T-helper 1 cell (primary cell): ENCODE results near the gene IGSF21.

Experiments used
- DNase-seq, 5 donors: peaks; one replicate each; pipeline ENCODE4 v3.0.0-alpha.2; 2012 to 2020

Gene IGSF21

DNA sequence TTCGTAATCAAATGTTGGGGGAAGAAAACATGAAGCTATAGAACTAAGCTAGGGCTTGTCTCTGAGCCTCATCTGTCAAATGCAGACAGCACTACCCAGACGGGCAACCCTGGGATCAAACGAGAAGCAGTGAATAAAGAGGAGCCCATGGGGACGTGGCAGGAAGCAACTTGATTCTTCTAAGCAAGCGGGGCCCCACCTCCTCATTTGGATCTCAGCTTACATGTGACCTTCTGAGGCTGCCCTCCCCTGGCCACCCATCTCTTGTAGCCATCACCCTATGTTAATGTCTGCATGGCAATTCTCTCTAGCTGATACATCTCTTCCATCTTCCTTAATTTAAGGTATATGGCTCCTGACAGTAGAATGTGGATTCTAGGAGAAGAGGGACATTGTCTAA, 171.3 kb downstream of the IGSF21 start:
- no peak for DNase-seq

DNA sequence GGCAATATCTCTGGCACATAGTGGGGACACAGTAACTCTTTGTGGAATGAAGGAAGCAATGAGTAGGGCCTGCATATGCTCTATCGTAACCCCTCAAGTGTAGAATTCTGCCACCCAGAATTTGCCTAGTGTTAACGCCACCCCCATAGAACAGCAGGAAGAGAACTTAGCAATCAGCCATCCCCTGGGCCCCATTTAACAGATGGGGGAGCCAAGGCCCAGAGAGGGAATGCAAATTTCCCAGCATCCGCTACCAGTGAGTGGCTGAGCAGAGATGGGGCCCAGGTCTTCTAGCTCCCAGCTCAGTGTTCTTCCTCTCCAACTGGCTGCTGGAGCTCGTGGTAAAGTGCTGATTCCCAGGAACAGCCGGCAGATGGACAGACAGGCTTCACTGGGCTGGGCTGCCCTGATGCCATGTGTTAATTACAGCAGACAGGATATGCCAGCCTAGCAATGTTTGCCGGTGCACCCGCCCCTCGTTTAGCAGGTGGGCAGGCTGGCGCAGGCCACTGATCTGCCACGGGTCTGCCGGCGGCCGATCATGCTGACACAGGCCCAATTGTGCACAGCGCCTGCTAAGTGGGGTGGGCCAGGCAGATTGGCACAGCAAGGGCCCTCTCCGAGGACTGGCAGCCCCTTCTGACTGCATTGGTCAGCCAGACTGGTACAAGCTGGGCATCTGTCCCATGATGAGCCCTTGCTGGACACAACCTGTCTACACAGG, 171.9 kb downstream of the IGSF21 start:
- no peak for DNase-seq

DNA sequence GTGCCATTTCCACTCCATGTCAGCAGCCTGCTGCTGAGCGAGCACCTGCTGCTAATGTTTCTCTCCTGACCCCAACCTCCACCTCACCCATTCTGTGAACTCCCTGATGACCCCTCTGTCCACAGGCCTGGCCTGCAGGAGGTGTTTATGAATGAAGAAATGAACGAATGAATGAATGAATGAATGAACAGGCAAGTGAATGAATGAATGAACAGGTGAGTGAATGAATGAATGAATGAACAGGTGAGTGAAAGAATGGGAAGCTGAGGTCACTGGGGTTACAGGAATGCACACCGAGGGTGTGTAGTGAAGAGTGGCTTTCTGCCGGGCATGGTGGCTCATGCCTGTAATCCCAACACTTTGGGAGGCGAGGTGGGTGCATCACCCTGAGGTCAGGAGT, 173.4 kb downstream of the IGSF21 start:
- no peak for DNase-seq

DNA sequence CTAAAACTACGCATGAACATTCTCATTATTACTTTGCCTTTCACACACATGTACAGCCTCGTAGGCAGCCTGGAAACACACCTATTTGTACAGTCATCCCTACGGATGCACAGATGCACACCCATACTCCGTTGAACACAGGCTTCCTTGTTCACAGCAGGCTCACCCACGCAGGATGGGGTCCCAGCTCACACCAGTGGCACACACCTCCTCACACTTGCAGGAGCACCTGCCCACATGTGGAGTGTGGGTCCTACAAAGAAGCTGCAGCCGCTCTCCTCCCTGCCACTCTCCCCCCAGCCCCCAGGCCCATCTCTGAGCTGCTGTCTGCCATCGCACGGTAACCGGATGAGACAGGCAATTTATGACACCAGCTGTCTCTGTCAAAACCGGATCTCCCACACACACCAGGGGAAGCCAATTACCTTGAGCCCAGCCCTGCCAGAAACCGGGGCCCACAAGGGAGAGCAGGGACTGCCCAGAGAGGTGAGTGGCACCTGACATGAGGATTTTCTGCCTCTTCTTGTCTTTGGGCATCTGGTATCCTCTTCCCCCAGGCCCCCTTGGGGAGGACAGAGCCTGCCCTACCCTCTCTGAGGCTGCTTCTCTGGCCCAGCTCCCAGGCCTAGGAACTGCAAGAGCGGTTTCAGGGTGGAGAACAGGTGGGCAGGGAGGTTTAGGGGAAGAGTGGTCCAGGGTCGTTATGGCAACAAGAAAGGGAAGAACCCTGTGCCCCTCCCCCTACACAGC, 175.4 kb downstream of the IGSF21 start:
- DNase-seq: no peak

DNA sequence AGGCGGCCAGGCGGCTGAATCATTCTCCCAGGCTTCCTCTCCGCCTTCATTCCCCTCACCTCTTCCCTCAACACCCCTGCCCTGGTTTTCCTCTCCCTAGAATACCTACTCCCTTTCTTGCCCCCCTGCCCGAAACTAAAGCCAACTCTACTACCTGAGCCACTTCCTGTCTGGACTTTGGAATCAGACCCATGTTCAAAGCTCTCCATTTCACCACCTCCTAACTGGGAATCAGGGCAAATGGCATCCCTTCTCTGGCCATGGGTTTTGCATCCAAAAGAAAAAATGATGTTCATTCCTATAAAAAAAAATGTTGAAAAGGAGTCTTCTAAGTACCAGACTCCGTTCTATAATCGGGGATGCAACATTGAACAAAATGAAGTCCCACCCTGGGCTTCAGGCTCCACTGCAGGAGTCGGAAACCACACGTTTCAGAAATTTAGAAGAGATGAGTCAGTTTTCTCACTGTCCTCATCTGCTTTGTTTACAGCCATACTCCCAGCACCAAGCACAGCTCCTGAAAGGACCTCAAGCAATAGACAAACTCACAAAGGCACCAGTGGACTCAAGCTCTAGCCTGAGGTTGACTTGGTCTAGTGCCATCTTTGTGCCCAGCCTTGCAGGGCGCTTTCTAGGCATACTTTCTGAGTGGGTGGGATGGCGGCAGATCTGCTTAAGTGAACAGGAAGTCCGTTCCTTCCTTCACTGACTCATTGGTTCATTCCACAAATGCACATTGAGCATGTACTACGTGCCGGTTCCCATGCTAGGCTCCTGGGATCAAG, 176.2 kb downstream of the IGSF21 start:
- DNase-seq: no peak

DNA sequence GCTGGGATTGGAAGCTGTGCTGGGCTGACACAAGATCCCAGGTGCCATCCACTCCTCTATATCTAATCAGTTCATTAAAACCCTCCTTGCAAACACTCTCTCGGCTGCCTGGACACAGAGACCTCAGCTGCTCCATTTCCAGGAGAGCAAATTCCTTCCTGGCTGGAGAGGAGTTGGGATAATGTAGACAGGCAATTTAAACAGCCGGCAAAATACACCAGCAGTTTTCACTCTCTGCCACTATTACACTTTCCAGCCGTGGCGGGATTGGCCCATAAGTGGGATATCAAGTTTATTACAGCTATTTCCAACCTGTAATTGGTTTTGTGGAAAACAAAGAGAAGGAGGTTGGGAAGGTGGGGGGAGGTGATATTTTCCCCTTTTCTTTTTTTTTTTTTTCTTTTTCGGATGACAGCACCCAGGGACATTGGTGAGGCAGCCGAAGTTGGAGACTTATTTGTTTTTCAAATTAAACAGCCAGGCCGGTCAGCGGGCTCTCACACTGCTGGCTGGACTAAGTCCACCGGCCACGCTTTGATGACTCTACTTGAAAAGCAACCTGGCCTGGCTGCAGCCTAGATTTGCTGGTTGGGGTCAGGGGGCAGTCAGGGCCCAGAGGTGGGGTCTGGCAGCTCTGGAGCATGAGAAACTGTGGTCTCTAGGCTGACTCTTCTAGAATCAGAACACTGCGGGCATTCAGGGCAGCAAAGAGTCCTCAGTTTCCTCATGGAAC, 177.4 kb downstream of the IGSF21 start:
- no peak for DNase-seq

DNA sequence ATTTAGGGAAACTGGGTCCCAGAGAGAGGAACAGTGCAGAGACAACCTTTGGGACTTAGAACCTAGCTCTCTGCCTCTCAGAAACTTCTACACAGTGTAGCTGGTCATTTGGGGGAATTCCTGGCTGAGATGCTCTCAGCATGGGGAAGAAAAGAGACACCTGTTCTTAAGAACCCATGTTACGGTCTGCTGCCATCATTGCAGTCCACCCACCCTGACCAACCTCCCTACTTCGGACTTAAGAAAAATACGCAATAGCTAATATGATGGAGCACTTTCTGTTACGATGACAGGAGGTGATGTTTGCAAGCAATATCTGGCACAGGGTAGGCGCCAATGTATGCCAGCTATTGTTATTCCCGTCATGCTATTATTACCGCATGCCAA, 177.9 kb downstream of the IGSF21 start:
- no peak for DNase-seq

DNA sequence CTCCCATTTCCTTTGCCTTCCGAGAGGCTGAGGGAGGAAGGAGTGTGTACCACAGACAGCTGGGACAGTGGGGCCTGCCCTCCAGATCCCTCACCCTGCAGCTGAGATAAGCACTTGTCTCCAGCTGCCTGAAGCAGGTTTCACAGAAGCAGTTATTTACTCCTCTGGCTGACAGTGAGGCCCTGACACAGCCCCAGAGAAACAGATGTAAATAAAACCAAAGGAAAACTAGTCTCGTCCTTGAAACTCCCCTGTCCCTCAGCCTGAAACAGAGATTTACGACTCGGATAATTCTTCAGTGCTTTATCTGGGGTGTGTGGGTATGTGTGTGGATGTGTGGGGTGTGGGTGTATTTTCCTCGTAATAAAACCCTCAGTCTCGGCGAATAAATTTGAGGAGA, 181.1 kb downstream of the IGSF21 start:
- DNase-seq: no peak

DNA sequence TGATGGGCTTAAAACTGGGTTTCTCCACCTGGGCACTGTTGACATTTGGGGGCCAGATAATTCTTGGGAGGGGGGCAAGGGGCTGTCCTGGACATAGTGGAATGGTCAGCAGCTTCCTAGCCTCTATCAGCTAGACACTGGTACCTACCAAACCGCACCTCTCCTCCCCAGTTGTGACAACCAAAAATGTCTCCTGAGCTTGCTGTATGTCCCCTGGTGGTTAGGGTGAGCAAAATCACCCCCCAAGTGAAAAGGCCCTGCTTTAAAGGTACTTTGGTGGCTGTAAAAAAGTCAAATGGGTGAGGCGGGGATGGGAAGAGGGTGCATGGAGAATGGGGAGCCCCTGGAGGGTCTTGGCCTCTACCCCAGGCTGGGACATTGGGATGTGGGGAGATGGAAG, 182.0 kb downstream of the IGSF21 start:
- DNase-seq: no peak

DNA sequence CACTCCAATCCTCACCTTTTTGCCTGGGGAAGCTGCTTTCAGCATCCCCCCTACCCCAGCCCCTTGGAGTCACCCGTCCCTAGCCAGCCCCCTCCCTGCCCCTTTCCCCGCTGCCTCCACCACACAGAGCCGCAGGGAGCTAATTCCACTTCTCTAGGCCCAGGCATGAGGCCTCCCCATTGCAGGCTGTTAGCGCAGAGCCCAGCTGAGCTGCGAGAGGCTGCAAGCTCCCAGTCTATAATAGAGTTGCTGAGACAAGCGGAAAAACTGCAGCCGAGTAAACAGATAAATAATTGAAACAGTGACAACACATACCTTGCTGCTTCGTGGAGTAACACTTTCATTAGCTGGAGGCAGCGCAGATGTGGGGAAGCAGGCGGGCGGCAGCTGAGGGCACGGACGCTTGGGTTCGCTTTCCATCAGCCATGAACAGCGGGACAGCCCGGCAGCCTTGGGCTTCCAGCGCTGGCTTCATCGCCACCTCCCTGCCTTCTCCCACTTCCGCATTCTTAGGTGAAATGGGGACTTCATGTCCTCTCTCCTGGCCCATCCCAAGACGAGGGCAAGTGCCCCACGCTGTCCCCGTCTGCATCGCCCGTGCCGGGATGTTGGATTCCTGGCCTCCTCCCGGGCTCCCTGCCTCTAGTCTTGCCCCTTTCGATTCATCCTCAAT, 183.3 kb downstream of the IGSF21 start:
- DNase-seq: no peak

DNA sequence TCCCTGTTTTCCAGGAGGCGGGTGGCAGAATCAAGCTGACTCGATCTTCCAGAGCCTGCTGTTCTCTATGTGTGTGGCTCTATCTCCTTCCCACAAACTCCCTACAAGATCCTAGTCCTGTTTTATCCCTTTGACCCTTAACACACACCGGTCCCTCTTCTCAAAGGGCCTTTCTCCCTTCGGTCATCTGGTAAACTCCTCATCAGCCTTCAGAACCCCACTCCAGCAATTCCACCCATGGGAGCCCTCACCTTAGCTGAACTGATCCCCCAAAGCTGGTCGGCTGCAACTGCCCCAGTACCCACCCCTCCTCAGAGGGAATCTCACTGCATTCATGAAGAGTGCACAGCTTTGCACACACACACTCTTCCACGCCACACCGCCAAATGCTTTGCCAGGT, 184.9 kb downstream of the IGSF21 start:
- DNase-seq: no peak

DNA sequence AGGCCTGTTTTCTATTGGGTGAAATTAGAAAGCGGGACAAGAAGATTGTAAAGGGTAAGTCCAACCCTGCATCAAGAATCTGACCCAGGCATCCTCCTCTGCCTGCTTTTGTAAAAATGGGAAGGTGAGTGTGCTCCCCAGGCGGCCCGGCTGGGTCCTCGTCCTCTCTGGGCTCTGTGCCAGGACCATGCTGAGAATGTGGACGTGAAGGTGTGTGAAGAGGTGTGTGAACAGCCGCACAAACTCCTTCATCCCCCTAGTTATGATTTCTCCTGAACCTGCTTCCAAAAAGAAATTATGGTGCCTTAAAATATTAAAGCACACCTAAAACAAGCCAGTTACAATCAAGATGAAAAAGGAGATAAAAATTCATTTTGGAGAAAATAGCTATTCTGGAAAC, 185.7 kb downstream of the IGSF21 start:
- no peak for DNase-seq

DNA sequence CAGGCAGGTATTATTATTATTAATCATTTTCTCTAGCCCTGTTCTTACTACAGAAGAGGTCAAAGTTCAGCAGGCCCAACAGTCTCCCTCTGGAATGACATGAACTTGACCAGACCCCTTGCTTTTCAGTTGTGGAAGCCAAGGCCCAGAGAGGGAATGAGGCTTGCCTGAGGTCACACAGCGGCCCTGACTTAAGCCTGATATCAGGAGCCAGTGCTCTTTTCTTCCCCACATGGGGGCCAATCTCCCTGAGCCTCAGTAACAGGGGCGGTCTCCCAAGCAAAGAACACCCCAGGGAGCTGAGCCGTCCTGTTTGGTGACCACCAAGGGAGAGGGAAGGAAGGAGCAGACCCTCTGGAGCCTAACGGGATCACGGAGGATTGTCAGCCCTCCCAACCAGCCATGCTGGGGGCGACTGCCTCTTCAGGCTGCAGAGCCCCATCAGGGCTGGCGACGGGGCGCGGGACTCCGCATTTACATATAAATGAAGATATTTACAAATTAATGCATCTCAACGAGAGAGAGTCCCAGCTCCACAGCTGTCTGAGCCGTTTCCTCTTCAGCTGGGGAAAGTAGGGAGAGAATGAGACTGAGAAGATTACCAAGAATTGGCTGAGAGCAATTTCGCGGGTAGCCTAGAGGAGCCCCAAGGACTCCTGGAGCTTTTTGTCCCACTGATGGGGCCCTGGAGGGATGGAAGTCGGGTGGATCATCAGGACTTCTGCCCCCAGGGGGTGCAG, 187.0 kb downstream of the IGSF21 start:
- no peak for DNase-seq

DNA sequence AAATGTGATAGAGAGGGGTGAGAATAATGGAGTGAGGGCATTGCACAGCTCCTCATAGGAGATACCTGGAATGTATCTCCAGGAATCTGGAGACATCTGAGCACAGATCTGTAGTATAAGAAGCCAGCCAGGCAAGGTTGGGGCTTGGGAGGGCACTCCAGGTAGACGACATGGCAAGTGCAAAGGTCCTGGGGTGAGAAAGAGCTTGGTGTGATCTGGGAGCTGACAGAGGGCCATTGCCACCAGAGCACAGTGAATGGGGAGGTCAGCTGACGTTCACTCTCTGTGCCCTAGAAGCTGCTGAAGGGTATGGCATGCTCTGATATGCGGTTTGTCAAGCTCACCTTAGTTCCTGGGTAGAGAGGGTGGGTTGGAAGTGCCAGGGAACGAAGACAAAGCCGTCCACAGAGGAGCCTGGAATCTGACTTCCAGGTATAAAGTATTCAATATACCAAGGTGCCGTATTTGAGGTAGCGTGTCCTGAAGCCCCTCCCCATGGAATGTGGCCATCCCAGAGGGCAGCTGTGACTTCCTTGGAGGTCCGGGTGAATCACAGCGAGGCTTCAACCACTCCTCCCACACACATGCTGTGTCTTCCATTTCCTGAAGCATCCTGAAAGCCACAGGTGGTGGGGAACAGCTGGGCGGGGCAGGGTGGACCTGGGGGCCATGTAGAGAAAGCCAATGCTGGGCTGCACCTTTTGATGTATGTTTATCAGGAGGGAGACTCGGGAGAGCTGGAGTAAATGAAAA, 190.5 kb downstream of the IGSF21 start:
- DNase-seq: no peak

DNA sequence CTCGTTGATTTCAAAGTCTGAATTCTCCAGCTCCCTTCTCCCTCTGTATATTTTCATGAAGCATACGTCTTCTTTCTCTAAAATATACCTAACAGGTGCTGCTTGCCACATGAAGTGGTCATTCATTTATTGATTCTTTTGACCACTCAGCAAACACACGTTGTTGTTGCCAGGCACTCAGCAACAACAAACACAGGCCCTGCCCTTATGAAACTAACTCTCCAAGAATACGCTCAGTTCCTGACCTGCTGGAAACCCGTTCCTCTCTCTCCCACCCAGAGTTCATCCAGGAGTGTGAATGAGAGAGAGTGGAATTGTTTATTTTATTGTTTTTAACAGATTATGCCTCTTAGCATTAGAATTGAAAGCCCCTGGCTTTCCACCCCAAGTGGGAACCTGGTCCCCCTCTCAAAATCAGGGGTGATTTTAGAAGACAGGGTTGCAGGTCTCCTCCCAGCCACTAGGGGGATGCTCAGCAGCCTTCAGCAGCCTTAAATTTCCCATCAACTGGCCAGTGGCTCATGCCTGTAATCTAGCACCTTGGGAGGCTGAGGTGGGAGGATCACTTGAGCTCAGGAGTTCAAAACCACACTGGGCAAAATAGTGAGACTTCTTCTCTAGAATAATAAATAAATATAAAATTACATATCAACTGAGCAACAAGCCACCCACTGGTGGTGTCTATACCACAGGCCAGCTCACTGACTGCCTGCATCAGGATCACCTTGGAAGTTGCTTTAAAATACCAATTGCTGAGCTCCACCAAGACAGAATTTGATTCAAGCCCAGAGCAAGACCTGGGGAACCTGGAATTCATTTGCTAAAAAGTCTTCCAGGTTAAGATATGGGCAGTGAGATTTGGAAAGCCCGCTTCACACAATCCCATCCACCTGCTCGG, 192.1 kb downstream of the IGSF21 start:
- DNase-seq: no peak

DNA sequence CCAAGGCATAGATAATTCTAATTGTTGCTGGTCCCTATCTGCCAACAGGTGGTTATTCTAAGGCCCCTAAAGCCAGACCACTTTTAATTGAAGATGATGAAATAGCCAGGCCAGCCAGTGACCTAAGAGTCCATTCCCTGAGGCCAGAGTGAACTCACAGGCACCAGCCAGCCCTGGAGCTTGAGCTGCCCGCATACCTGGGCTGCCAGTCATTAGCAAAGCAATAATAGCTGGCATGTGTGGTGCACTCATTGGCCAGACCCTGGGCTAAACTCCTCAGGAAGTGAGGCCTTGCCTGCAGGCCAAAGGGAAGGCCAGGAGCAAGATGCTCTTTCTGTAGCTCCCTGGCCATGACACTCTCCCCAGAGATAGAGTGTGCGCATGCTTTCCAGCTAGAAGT, 192.8 kb downstream of the IGSF21 start:
- no peak for DNase-seq

DNA sequence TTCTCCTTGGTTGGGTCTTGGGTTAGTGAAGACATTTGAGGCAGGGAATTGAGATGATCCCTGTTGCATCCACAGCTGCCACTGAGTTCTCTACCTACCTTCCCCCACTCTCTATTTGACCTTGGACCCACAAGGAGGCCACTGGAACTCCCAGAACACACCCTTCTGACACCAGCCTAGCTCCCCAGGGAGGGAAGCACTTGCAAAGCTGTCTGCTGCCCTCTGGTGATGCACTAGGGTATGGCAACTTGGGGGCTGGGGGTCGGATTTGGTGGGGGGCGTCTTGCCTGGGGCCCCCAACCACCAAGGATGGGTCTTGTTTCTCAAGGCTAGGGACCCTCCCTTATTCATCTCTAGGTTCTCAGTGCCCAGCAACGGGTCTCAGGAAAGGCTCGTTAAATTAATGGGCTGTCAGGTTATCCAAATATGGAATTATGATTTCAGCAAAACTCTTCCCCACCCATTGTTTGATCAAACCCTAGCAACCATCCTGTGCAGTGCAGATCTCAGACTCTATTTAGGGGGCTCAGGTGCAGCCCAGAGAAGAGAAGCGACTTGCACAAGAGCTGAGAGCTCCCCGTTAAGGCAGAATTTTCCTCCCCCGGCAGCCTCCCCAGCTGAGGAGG, 195.3 kb downstream of the IGSF21 start:
- no peak for DNase-seq

DNA sequence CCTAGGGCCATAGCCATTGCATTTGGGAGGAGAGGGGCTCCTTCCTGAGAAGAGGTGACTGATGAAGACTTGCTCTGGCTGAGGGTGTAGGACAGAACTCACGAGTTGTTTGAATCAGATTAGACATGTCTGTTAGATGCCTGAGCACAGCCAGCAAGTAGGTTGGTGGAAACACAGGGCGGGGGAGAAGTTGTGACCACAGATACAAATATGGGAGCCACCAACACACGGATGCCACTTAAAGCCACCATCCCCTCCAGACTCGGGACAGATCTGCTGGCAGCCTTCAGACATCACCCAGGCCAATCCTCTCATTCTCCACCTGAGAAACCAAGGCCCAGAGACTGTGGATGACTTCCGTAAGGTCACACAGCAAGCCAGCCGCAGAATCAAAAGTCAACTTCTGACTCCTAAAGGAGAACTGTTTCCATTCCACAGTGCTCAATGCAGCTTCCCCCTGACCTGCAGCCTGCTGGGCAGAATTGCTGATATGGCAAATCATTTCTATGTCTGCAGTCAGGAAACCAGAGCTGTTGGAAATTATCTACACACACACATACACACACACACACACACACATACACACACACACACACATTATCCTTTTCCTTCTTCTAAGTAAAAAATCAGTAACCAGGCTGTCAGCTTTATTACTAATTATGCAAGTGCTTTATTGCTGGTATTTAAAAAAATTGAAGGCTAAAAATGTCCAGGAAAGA, 196.7 kb downstream of the IGSF21 start:
- DNase-seq: no peak
